ENCODE data around the gene SEC61G.

- TF ChIP-seq CTCF (IDR thresholded peaks at IDR 0.05; ENCODE audit: low read depth, low read length) (no peak), EZH2phosphoT487 (IDR thresholded peaks at IDR 0.05; ENCODE audit: low read depth) (no peak)
Measured at GRCh38 chr7:54758702-54759592, at the start of gene SEC61G.

Measured in OCI-LY3 (cell line).